HFF-Myc (cell line): Measurements from ENCODE around the gene TMEM145.
A peak's percentile ranks its signal among the peaks of the same experiment; 100 is the strongest.

ENCODE experiments used
- DNase-seq: peaks from one replicate; pipeline ENCODE4 v3.0.0-alpha.2; 2011; ENCODE audit warnings: low read depth; ENCODE audit errors: extremely low read depth
- H3K4me3 ChIP-seq: replicated peaks from 2 replicates; pipeline ENCODE4 v1.5.1; 2011; ENCODE audit warnings: low read depth, mild to moderate bottlenecking, control low read depth, low read length
- CTCF ChIP-seq: IDR thresholded peaks from 2 replicates; pipeline ENCODE4 v1.5.1; 2012; ENCODE audit warnings: mild to moderate bottlenecking, low read depth, low read length, control low read depth; ENCODE audit errors: missing control alignments

TMEM145 gene

GRCh38 chr19:42301646-42302203 is 11.4 kb upstream of the TMEM145 start, which contains the start of gene PRR19:
Gene PRR19, plus strand, starts transcription at chr19:42302132. Its CDS starts 7,453 bp downstream, at chr19:42309585.
- no peak for TF ChIP-seq CTCF
- peak within 1 kb of the TSS; percentile 91 for H3K4me3 ChIP-seq
- DNase-seq, result no peak

- TF ChIP-seq CTCF, result no peak
- DNase-seq, result no peak
- peak overlapping the region; percentile 91 for H3K4me3 ChIP-seq
These were observed 10.0 kb upstream of the TMEM145 start for GRCh38 chr19:42303101-42303464.

- no peak for DNase-seq
- no peak for TF ChIP-seq CTCF
- no peak overlapping the region for H3K4me3 ChIP-seq
These were observed 9.2 kb upstream of the TMEM145 start for GRCh38 chr19:42303876-42304275.

- no peak overlapping the region for H3K4me3 ChIP-seq
- no peak for TF ChIP-seq CTCF
- no peak for DNase-seq
These were observed 6.5 kb upstream of the TMEM145 start for GRCh38 chr19:42306646-42307045.

GRCh38 chr19:42309686-42310085 is 3.4 kb upstream of the TMEM145 start:
- no peak for TF ChIP-seq CTCF
- no peak overlapping the region for H3K4me3 ChIP-seq
- DNase-seq, result no peak

GRCh38 chr19:42311657-42312056 is 1.5 kb upstream of the TMEM145 start:
- no peak for DNase-seq
- H3K4me3 ChIP-seq, result no peak overlapping the region

More at GRCh38 chr19:42311657-42312056, 1.5 kb upstream of the TMEM145 start:
- no peak for TF ChIP-seq CTCF
